T-helper 2 cell (primary cell): ENCODE measurements around the gene TPRN.

ENCODE experiments used
- DNase-seq, 5 experiments: peaks; one replicate each; pipeline versions ENCODE4 v3.0.0 to v3.0.0-alpha.2; 2012 to 2022

The TPRN gene

DNA sequence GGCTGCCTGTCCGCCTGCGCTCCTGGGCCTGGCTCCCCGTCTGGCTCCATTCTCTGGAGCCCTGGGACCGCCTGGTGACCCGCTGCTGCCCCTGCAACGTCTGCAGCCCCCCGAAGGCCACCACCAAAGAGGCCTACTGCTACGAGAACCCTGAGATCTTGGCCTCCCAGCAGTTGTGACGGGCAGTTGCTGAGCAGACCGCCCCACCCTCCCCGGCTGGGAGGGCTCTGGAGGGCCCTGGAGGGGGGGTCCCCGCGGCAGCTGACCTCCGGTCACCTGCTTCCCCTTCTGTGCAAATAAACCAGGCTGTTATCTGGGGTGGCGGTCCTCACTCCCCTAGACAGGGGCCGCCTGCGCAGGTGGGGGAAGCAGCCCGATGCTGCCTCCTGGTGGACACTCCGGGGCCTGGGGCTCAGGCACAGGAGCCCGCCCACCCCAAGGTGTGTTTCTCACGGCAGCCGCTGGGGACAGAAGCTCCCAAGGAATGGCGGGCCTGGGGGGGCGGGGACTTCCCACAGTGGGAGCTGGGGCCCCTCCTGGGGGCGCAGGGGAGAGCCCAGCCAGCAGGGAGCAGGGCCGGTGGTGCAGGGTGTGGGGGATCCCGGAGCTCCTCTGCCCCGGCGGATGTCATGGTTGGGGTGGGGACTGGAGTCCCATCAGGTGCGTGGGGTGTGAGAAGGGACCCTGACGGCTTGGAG lies 35.8 kb upstream of the TPRN start:
- peak; percentile 80 to 88 (median 85) for DNase-seq

DNA sequence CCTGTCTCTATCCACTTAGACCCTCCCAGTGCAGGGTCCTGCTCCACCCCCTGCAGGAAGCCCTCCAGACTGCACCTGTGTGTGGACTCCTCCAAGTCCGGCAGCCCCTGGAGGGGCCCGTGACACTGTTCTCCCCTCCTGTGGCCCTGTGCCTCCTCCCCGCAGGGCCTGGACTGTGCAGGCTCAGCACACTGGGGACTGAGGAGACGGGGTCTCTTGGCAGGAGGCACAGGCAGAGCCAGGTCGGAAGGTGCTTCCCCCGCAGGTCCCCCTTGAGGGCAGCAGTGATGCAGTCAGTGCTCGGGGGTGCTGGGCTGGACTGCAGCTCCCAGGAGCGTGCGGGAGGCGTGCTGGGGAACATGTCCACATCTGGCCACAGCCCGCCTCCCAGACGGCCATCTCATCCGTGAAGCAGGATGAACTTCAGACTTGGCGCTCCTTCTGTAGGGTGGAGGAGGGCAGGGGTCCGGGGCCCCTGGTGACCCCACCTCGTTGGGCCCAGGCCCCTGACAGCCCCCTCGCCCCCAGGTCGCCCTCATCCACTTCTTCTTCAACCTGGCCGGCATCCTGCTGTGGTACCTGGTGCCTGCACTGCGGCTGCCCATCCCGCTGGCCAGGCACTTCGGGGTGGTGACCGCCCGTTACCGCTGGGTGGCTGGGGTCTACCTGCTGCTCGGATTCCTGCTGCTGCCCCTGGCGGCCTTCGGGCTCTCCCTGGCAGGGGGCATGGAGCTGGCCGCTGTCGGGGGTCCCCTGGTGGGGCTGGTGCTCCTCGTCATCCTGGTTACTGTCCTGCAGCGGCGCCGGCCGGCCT lies 35.1 kb upstream of the TPRN start:
- no peak for DNase-seq

DNA sequence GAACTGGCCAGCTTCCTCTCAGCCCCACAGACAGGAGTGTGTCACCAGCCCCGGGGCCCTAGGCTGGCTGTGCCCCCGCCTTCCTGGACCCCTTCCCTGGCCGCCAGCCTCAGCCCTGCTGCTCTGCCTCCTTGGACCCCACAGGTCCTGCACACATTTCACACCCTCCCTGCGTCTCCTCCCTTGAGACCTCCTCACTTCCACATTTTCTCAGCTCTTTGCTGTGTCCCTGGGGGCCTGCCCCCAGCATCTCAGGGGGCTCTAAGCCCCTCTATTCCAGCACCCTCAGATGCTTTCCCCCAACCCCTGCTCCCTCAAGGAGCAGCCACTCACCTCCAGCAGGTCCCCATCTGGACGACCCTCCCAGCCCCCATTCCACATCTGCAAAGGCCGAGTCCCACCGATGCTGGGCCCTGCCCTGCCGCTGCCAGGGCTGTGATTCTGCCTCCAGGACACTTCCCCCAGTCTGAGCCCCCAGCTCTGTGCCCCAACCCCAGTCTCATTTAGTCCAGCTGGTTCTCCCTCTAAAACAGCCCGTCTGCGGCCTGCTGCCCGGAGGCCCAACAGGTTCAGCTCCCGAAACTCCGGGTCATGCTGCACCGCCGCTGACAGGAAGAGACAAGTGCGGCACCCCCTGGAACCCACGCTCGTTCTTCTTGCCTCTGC lies 34.4 kb upstream of the TPRN start:
- DNase-seq, result no peak

DNA sequence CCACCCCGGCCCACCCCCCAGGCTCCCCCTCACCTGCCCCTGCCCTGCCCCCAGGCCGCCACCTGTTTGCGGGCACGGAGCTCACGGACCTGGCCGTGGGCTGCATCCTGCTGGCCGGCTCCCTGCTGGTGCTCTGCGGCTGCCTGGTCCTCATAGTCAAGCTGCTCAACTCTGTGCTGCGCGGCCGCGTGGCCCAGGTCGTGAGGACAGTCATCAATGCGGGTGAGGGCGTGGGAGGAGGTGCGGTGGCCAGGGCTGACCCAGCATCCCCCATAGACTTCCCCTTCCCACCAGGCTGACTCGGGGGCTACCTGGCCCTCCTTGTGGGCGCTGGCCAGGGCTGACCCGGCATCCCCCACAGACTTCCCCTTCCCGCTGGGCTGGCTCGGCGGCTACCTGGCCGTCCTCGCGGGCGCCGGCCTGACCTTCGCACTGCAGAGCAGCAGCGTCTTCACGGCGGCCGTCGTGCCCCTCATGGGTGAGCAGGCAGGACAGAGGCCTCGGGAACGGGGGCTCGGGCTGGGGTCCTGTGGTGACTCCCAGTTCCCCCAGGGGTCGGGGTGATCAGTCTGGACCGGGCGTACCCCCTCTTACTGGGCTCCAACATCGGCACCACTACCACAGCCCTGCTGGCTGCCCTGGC lies 33.6 kb upstream of the TPRN start:
- no peak for DNase-seq

DNA sequence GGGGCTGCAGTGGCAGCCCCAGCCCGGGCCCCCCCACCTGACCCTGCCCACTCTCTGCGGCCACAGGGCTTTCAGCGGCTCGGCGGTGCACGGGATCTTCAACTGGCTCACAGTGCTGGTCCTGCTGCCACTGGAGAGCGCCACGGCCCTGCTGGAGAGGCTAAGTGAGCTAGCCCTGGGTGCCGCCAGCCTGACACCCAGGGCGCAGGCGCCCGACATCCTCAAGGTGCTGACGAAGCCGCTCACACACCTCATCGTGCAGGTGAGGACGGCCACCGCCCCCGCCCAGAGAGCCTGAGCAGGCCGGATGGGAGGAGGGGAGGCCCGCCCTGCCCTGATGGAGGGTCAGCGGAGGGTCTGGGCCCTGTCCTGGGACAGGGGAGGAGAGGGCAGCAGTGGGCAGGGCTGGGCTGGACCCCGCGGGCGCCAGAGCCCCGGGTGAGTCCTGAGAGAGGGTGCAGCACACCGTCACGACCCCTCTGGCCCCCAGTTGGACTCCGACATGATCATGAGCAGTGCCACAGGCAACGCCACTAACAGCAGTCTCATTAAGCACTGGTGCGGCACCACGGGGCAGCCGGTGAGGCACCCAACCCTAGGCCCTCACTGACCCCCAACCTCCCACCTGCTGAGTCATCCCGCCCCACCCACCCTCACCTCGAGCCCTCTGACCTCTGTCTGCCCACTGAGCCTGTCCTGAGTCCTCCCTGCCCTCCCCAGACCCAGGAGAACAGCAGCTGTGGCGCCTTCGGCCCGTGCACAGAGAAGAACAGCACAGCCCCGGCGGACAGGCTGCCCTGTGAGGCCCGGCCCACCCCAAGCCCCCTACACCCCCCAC lies 32.8 kb upstream of the TPRN start:
- no peak for DNase-seq

DNA sequence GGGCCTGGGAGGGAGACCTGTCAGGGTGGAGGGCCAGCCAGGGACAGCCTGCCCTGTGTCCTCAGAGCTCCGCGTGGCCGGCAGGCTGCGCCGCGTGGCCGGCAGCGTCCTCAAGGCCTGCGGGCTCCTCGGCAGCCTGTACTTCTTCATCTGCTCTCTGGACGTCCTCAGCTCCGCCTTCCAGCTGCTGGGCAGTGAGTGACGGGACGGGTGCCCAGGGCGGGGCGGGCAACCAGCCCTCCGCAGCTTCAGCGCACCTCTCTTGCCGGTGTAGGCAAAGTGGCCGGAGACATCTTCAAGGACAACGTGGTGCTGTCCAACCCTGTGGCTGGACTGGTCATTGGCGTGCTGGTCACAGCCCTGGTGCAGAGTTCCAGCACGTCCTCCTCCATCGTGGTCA lies 32.0 kb upstream of the TPRN start:
- no peak for DNase-seq

DNA sequence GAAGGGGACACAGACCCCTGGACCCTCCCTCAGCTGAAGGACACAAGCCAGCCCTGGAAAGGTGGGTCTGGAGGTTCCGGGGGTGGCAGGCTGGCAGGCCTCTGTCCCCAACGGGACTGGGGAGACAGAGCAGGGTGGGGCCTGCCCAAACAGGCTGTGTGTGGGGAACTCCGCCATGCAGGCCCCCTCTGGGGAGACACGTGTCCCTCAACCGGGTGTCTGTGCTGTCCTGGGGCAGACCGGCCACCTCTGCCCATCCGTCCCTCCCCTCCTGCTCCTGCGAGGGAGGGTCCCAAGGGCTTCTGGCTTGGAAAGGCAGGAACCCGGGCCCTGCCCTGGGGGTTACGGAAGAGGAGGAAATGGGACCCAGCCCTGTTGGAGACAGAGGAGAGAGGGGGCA lies 31.6 kb upstream of the TPRN start:
- DNase-seq, result no peak

DNA sequence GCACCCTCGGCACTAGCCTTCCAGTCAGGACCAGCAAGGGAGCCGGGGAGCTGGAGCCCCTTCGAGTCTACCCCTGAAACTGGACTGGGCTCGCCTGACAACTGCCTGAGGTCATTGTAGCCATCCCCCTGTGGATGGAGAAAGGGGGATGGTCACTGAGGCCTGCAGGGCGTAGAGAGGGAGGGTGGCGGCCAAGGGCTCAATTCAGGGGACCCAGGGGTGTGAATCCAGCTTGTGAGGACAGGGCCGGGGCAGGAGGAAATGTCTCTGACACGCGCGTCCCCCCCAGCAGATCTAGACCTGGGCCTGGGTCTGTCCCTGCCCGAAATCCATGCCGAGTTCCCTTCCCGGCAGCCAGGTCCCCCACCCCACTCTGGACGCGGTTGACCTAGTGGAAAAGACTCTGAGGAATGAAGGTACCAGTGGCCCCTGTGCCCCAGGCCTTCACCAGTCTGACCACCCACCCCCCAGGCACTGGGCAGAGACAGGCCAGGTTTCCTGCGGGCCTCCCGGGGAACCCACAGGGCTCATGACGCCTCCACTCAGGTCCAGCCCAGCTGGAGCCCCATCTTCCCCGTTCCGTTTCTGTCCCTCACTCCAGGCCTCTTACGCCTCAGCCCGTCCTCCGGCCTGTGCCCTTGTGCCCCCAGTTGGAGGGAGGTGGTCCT lies 31.0 kb upstream of the TPRN start:
- no peak for DNase-seq

DNA sequence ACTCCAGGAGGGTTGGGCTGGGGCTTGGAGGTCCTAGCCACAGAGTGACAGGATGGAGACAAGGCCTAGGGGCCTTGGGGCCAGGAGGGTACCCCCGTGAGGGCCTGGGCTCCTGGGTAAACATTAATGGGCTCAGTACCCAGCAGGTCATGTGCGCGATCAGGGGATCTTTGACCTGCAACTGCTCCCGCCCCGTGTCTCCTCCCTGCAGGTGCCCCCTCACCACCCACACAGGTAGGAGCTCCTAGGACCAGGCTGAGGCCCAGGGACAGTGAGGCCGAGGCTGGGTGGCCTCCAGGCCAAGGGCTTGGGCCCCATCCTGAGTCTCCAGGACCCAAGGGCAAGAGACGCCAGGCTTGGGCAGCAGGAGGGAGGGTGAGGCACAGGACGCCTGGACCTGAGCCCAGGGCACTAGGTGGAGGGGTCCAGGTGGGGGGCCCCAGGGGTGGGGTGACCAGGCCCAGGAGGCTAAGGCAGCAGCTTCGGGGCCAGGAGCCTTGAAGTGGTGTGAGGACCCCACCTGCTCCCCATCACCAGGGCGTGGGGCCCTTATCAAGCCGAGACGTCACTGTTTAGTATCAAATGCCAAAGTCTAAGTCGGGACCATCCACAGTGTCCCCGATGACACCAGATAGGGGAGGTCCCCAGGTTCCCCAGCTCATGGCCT lies 30.3 kb upstream of the TPRN start, which contains the start of gene SLC34A3:
Gene SLC34A3, plus strand, starts transcription at position 197 of the 667 bp plus-strand sequence. CDS start 802 bp downstream, outside the sequence.
- no peak for DNase-seq

DNA sequence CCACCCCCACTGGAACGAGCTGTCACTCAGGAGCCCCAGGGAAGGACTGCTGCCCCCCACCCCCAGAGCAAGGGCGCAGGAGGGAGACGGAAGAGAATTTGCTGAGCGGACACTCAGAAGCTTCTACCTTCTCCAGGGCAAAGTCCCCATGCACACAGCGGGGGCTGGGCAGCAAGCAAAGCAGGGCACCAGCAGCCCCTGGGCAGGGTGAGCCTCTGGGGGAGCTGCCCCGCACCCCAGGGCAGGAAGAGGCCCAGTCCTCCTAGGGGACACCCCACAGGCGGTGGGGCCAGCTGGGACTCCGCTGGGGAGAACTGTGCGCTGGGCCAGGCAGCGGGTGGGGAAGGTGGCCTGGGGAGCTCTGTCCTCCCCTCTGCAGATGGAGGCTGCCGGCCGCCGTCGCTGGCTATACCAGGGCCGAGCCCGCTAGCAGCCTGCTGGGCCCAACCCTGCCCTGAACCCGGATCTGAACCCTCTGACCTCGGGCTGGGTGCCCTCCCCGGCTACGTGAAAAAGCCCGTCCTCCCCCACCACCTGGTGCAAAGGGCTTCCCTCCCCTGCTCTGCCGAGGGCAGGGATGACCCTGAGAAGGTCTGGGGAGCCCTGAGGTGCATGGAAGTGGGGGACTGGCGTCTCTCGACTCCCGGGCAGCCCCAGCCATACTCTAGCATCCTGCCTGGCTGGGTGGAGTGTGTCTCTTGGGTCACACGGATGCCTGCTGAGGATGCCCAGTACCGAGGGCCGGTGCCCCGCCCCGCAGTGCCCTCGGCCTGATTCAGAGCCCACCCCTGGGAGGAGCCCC lies 29.6 kb upstream of the TPRN start:
- no peak for DNase-seq

DNA sequence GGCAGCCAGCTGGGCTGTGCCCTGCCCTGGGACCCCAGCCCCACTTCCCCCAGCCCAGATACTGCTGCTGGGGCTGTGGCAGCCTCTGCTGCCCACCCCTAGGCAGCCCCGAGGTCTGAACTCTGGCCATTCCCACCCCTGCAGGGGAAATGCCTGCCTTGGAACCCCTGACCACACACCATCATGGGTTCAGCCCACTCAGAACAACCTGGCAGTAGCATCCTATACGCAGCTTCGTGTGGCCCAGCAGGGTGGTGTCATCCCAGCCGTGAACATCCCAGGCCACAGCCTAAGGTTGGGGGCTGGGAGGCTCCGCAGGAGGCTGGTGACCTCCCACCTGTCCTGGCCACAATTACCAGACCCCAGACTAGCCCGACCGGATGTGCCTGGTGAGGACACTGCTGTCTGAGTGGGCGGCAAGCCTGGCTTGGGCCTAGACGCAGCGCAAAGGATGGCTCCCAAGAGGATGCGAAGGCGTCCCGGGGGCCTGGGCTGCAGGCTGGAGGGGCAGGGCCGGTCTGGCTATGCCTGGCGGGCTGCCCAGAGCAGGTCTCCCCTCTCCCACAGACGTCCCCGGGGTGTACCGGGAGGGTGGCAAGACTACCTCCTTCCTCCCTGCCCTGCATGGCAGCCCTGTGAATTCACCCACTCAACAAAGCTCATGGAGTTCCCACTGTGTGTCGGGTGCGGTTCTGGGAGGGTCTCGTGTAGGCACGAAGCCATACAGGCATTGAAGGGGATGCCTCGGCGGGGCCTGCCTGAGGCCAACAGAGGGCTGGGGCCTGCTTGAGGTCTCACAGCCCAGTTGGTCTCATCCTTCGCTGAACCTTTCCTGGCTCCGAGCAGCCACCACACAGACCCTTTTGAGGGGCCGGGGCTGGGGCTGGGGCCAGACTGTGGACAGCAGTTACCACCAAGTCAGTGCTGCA lies 28.7 kb upstream of the TPRN start:
- no peak for DNase-seq

DNA sequence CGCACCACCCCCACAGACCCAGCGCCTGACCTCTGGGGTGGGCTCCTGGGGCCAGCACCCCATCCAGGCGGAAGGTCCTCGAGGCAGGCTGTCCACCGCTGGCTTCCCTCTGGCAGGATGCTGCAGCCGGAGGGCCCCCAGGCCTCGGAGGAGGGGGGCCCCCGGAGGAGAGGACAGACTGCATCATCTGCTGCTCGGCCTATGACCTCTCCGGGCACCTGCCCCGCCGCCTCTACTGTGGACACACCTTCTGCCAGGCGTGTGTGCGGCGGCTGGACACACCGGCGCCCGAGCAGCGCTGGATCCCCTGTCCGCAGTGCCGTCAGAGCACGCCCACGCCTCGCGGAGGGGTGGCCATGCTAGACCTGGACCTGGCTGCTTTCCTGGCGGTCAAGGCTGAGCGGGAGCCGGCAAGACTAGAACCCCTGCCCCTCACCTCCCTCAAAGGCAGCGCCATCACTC lies 28.0 kb upstream of the TPRN start:
- DNase-seq, result no peak

DNA sequence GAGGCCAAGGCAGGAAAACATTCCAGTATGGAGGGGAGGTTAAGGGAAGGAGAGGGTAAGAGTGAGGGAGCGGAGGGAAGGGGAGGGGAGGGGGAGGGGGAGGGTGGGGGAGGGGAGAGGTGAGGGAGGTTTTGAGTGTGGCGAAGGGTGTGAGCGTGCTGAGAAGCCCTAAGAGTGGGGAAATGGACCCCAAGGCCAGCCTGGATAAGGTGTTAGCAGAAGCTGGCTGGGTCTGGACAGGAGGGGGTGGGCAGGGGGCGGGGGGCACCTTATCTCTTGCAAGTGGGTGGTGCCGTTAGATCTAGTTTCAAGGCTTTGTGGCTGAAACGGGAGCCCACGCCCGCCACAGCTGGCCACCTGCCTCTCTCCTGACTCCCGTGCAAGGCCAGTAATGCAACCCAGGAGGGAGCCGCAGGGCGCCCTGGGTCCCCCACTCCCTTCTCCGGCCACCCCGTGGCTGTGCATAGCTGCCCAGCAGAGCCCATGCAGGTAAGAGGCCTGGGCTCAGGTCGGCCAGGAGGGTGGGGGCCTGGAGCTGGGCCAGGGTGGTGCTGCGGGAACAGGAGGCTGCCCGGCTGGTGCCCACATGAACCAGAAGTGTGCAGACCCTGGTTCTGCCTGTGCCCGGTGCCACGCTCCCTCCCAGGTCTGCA lies 27.4 kb upstream of the TPRN start:
- DNase-seq, result no peak

DNA sequence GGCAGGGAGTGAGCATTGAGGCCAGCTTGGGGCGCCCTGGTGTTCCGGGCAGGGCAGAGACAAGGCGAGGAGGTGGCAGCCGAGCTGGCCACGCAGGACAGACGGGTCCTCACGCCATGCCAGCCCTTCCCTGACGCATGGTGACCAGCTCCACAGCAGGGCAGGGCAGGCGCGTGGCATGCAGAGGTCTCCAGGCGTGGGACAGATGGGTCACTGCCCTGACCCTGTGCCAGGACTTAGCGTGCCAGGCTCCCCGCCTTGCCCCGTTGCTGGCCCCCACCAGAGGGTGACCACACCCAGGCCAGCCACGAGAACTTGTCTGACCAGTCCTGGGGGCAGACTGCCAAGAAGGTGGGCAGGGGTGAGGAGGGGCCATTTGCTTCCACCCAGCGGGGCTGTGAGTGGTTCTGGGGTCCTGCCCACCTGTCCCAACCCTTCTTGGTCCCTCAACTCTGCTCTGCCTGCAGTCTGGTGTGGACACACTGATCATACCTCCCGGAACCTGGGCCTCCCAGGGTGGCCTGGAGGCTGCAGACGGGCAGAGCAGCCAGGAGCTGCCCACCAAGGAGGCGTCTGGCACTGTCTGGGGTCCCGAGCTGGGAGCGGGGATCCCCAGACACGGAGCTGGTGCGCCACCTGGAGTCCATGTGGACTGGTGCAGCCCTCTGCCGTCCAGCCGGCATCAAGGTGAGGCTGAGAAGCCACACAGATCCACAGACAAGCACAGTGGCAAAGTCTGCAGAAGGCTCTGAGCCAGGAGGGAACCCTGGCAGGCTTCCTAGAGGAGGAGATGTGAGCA lies 26.7 kb upstream of the TPRN start, which contains the start of gene RNF224:
Gene RNF224, plus strand, starts transcription at position 449 of the 799 bp plus-strand sequence. CDS start 834 bp downstream, outside the sequence.
- DNase-seq, result peak; percentile 59 to 82 (median 69)

DNA sequence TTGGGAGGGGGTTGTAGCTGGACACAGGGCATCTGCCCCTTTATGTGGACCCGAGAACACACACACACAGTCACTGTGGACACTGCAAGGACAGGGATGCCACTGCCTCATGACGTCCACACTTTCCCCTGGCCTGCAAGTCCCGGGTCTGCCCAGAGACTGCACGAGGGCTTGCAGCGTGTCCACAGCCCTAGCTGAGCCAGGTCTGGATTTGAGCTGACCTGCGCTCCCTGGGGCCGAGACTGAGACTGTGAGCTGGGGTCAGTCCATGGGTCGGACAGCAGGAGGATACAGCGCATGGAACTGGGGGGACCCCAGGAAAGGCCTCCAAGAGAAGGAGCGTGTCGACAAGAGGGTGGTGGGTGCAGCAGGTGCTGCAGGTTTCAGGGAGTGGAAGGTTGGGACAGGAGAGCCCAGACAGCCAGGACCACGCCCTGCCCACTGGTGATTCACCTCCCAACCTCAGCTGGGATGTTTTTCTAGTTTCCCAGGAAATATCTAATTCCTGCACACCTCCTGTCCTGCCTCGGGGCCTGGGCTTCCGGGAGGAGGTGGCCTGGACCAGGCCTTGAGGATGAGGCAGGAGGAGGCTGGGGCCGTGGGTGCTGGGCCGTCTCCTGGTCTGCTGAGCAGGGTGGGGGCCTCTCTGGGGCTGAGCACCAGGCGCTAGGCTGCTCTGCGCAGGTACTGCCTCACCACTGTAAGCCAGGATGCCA lies 26.0 kb upstream of the TPRN start:
- no peak for DNase-seq

DNA sequence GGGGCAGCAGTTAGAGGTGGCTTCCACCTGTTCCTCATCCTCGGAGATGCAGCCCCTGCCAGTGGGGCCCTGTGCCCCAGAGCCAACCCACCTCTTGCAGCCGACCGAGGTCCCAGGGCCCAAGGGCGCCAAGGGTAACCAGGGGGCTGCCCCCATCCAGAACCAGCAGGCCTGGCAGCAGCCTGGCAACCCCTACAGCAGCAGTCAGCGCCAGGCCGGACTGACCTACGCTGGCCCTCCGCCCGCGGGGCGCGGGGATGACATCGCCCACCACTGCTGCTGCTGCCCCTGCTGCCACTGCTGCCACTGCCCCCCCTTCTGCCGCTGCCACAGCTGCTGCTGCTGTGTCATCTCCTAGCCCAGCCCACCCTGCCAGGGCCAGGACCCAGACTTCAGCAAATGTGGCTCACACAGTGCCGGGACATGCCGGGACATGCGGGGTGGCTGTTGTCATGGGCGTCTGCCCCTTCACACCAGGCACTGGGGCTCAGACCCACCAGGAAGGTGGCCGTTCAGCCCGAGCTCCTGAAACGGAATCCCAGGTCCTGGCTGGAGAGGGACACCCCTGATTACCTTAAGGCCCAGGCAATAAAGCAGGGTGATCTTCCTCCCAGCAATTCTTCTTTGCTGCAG lies 25.3 kb upstream of the TPRN start:
- no peak for DNase-seq
